A673 (cell line): ENCODE measurements around the gene SLC47A2. TPM values are rescaled to one million over a fixed set of nuclear protein-coding genes. Genes with fewer than 3 reads are reported as not detected.

Source experiments
- BruUV-seq: library from RNA; stranded (reverse); fragments of 400-500 nt; replicated peaks from 2 replicates; lab custom pipeline; 2021; lab: Mats Ljungman, UMichigan
- CTCF ChIA-PET: fragments of 300-600 bp; sonication (Branson Sonifier 250); formaldehyde crosslinking; loops from one replicate; lab custom pipeline; 2022; ENCODE audit warnings: antibody characterized with exemption; lab: Charles Lee
- POLR2A ChIA-PET: fragments of 300-600 bp; sonication (Branson Sonifier 250); formaldehyde crosslinking; loops from one replicate; lab custom pipeline; 2022; ENCODE audit warnings: antibody characterized with exemption; ENCODE audit not compliant: low non-redundant PET; lab: Charles Lee
- DNase-seq: peaks from one replicate; pipeline ENCODE4 v3.0.0-alpha.2; 2015; ENCODE audit warnings: low spot score
- H3K27ac ChIP-seq: fragments of 200-600 bp; sonication (generic); 2 replicates; pipeline ENCODE4 v1.5.1; 2016; ENCODE audit warnings: mixed run types, low read depth, mild to moderate bottlenecking, mixed read lengths, antibody characterized with exemption, low read length; ENCODE audit not compliant: poor library complexity, severe bottlenecking
- H3K27me3 ChIP-seq: fragments of 200-600 bp; sonication (generic); replicated peaks from 2 replicates; pipeline ENCODE4 v1.6.1; 2017; ENCODE audit warnings: mixed run types, low read depth, mild to moderate bottlenecking, mixed read lengths, antibody characterized with exemption, low read length; ENCODE audit not compliant: insufficient read depth, poor library complexity
- H3K36me3 ChIP-seq: fragments of 200-600 bp; sonication (generic); 2 replicates; pipeline ENCODE4 v1.6.1; 2016; ENCODE audit warnings: mixed run types, mild to moderate bottlenecking, mixed read lengths, antibody characterized with exemption, low read length; ENCODE audit not compliant: insufficient read depth, poor library complexity, severe bottlenecking
- H3K4me1 ChIP-seq: fragments of 200-600 bp; sonication (generic); 2 replicates; pipeline ENCODE4 v1.6.1; 2017; ENCODE audit warnings: mixed run types, mild to moderate bottlenecking, mixed read lengths, antibody characterized with exemption, low read length; ENCODE audit not compliant: insufficient read depth, poor library complexity, severe bottlenecking
- H3K4me3 ChIP-seq: fragments of 200-600 bp; sonication (generic); 2 replicates; pipeline ENCODE4 v1.5.1; 2016; ENCODE audit warnings: low read depth, mixed run types, mild to moderate bottlenecking, mixed read lengths, low read length; ENCODE audit not compliant: poor library complexity, severe bottlenecking
- H3K9me3 ChIP-seq: fragments of 200-600 bp; sonication (generic); 2 replicates; pipeline ENCODE4 v1.6.1; 2016; ENCODE audit warnings: mixed run types, low read depth, mild to moderate bottlenecking, mixed read lengths, antibody characterized with exemption, low read length; ENCODE audit not compliant: poor library complexity, severe bottlenecking
- CTCF ChIP-seq: fragments of 300-800, 200-600 bp; sonication (generic); conservative IDR thresholded peaks from 2 replicates; pipeline ENCODE4 v1.5.1; 2017; ENCODE audit warnings: low read depth, mild to moderate bottlenecking, antibody characterized with exemption, low read length, moderate library complexity, mixed read lengths
- EZH2 ChIP-seq: fragments of 200-600 bp; sonication (generic); IDR thresholded peaks from 2 replicates; pipeline ENCODE4 v1.6.1; 2017; ENCODE audit warnings: borderline replicate concordance, low read depth, mild to moderate bottlenecking, mixed read lengths, antibody characterized with exemption, low read length; ENCODE audit not compliant: poor library complexity, severe bottlenecking
- intact Hi-C: fragments of 100-400 bp; cut with micrococcal nuclease; formaldehyde crosslinking; loops from one replicate; pipeline ENCODE4 v1.10.0; 2022; ENCODE audit not compliant: unreplicated experiment
- total RNA-seq: library from RNA; stranded (reverse); gene quantifications from 2 replicates; pipeline ENCODE4 v1.2.3, GENCODE V29; 2021

SLC47A2 gene
- total RNA-seq, 1 experiment from 2014 or later = not detected

GRCh38 chr17:19646788-19647696, 69.3 kb downstream of the SLC47A2 start:
- peaks cover 27% of the 10 kb centered on the region for H3K4me1 ChIP-seq
- no peaks in the 10 kb centered on the region for H3K9me3 ChIP-seq
- peak overlapping the region; percentile 79 for H3K27ac ChIP-seq
- CTCF ChIA-PET = interaction anchor here (0.7 kb wide), 2 partner anchors 8 to 284 kb away, joined by 4 to 7 read pairs; no protein-coding TSS in a partner anchor
- no peak for TF ChIP-seq CTCF
- TF ChIP-seq EZH2 = no peak
- H3K4me3 ChIP-seq = peak overlapping the region; percentile 81
- DNase-seq = peak; percentile 10
- no TSS peak for BruUV-seq
- H3K36me3 ChIP-seq = no peaks in the 10 kb centered on the region
- POLR2A ChIA-PET = no interaction called here
- intact Hi-C loops = loop anchor here (5.0 kb wide), 2 partner anchors 135 to 285 kb away; partner anchors contain the start of gene B9D1
- H3K27me3 ChIP-seq = no peaks in the 10 kb centered on the region

- DNase-seq = peak; percentile 62
- Histone ChIP-seq H3K27me3 (no peaks in the 10 kb centered on the region), H3K4me1 (peaks cover 14% of the 10 kb centered on the region), H3K4me3 (no peak overlapping the region), H3K36me3 (no peaks in the 10 kb centered on the region), H3K27ac (no peak overlapping the region), H3K9me3 (no peaks in the 10 kb centered on the region)
- BruUV-seq = no TSS peak
- peak; percentile 92 for TF ChIP-seq CTCF
- TF ChIP-seq EZH2 = no peak
- intact Hi-C loops = loop anchor here (5.0 kb wide), 2 partner anchors 133 to 283 kb away; partner anchors contain the start of gene B9D1
- CTCF ChIA-PET = interaction anchor here (0.6 kb wide), 1 partner anchor 45 kb away, joined by 3 read pairs; no protein-coding TSS in a partner anchor
- POLR2A ChIA-PET = no interaction called here
Observed at GRCh38 chr17:19645734-19646201, 70.6 kb downstream of the SLC47A2 start.

GRCh38 chr17:19644493-19645210, 71.7 kb downstream of the SLC47A2 start:
- H3K36me3 ChIP-seq = no peaks in the 10 kb centered on the region
- no peak overlapping the region for H3K4me3 ChIP-seq
- no TSS peak for BruUV-seq
- POLR2A ChIA-PET = no interaction called here
- intact Hi-C loops = loop anchor here (5.0 kb wide), 2 partner anchors 132 to 282 kb away; partner anchors contain the start of gene B9D1
- no peak for DNase-seq
- H3K27me3 ChIP-seq = no peaks in the 10 kb centered on the region
- TF ChIP-seq CTCF (no peak), EZH2 (no peak)
- H3K9me3 ChIP-seq = no peaks in the 10 kb centered on the region
- no peak overlapping the region for H3K27ac ChIP-seq
- CTCF ChIA-PET = no interaction called here
- peaks cover 12% of the 10 kb centered on the region for H3K4me1 ChIP-seq
